Subcutaneous adipose tissue (tissue), 4 donors: ENCODE measurements around the gene ANXA9. TPM values are rescaled to one million over a fixed set of nuclear protein-coding genes. Genes with fewer than 3 reads are reported as not detected.

Source experiments
- total RNA-seq, 4 donors: library from RNA; depleted of rRNA; stranded (reverse); fragments of >200 nt; gene quantifications; one replicate each; pipeline ENCODE4 v1.1.0, GENCODE V29; 2016
- TF ChIP-seq, protein P1 (sequence below): fragments of 450-650 bp; IDR thresholded peaks from one replicate; pipeline ENCODE4 v1.5.1; 2016; ENCODE audit warnings: low read depth, mild to moderate bottlenecking, control low read depth, antibody characterized with exemption, moderate library complexity

ANXA9 gene
- total RNA-seq, 4 donors from 2014 or later, result 0.68 to 1.3 TPM; not detected in 2

DNA sequence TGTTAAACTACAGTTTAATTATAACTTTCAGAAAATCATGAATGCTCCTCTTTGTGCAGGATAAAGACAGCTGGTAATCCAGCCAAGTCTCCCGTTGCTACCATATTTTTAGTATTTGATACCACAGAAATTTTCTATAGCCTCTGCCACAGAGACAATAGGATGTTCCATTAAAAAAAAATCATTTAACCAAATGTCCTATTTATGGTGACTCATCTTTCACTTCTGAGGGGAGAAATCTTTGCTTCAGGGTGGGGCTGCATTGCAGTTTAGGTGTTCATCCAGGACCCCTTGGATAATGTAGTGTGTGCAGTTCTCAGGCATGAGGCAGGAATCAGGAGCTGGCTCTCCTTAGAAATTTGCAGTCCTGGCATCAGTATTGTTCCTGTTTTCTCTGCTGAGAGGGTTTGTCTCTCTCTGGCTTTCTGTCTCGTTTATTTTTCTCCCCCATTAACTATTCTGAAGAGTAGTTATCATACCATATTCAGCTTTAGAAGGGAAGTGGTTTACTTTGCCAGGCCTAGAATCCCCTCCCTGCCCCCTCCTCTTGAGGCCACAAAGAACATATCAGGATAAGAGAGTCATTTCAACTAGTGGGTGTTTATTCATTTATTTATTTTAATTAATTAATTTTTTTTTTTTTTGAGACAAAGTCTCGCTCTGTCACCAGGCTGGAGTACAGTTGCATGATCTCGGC lies 29.2 kb downstream of the ANXA9 start:
- TF ChIP-seq, protein P1, sequence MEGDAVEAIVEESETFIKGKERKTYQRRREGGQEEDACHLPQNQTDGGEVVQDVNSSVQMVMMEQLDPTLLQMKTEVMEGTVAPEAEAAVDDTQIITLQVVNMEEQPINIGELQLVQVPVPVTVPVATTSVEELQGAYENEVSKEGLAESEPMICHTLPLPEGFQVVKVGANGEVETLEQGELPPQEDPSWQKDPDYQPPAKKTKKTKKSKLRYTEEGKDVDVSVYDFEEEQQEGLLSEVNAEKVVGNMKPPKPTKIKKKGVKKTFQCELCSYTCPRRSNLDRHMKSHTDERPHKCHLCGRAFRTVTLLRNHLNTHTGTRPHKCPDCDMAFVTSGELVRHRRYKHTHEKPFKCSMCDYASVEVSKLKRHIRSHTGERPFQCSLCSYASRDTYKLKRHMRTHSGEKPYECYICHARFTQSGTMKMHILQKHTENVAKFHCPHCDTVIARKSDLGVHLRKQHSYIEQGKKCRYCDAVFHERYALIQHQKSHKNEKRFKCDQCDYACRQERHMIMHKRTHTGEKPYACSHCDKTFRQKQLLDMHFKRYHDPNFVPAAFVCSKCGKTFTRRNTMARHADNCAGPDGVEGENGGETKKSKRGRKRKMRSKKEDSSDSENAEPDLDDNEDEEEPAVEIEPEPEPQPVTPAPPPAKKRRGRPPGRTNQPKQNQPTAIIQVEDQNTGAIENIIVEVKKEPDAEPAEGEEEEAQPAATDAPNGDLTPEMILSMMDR, result no peak

- TF ChIP-seq, protein P1, result no peak
Measured at GRCh38 chr1:151012684-151013471, 30.8 kb downstream of the ANXA9 start.

GRCh38 chr1:151013518-151013917 lies 31.4 kb downstream of the ANXA9 start:
- TF ChIP-seq, protein P1, result no peak

DNA sequence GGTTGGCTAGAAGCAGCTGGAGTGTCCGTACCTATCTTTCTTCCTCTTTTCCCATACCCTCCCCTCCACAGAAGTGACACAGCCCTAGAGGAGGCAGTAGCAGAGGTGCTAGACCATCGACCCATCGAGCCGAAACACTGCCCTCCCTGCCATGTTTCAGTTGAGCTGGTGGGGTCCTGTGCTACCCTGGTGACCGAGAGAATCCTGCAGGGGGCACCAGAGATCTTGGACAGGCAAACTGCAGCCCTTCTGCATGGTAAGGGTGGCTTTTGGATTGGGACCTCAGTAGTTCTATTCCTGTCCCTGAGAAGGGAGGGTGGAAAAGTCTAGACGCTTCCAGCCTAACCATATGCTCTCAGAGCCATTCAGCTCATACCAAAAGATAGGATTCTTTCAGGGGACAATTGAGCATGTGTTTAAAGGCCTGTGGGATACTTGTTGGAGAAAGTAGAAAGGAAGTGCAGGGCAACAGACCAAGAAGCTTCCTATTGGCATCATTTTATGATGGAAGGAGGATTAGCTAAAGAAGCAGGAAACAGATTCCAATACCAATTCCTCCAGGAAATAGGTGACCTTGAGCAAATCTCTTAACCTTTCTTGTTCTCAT lies 42.6 kb downstream of the ANXA9 start:
- TF ChIP-seq, protein P1, result no peak

DNA sequence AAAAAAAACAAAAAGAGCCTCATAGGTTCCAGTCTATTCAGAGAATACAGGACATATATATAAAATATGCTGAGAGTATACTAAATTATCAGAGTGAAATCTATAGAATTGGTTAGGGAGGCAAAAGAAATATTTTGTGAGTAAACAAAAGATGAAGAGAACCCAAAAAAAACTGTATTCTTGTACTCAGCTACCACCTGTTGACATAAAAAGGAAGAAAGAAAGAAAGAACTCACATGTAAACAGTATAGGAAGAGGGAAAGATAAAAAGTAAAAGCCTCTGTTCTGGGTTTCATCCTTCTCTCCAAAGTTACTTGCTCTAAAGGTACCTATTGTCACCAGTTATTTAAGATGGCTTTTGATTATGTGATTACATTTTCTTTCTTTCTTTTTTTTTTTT lies 44.4 kb downstream of the ANXA9 start:
- TF ChIP-seq, protein P1, result no peak

- TF ChIP-seq, protein P1, result no peak
Measured at GRCh38 chr1:151032164-151032563, 50.1 kb downstream of the ANXA9 start.

DNA sequence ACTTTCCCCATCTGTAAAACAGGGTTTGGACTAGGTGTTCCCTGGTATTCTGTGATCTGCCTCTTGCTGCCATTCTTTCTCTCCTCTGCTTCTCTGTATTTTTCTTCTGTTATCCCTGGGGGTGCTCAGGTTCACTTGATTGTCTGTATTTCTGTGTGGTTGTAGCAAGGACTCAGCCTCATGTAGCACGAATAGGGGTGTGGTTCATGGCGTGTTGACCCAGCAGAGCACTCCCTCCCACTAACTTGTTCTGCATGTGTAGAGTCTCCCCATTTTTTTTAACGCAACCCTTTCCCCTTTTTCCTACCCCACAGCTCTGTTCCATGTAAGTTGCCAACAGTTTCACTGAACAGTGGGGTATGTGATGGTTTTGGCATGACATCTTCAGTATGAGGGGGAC lies 53.1 kb downstream of the ANXA9 start:
- TF ChIP-seq, protein P1, result no peak
